Prostate gland (tissue), 2 donors: ENCODE measurements around the gene LPAR5. TPM values are rescaled to one million over a fixed set of nuclear protein-coding genes. Genes with fewer than 3 reads are reported as not detected.

Source experiments
- DNase-seq: peaks from one replicate; pipeline ENCODE4 v3.0.0-alpha.2; 2019; ENCODE audit warnings: low spot score
- H3K27ac ChIP-seq, 2 donors: fragments of 200-600 bp; sonication (generic); 2 replicates each; pipeline ENCODE4 v1.5.1; 2017 to 2019
- H3K27me3 ChIP-seq: fragments of 200-600 bp; sonication (generic); replicated peaks from 2 replicates; pipeline ENCODE4 v1.5.1; 2019; ENCODE audit not compliant: insufficient read depth
- H3K36me3 ChIP-seq, 2 donors: fragments of 200-600 bp; sonication (generic); 1 replicate in 1 of 2; 2 replicates in 1 of 2; pipeline versions ENCODE4 v1.5.1 to v1.8.1; 2017 to 2019
- H3K4me1 ChIP-seq: fragments of 200-600 bp; sonication (generic); replicated peaks from 2 replicates; pipeline ENCODE4 v1.5.1; 2019
- H3K4me3 ChIP-seq, 2 donors: fragments of 200-600 bp; sonication (generic); 2 replicates each; pipeline ENCODE4 v1.5.1; 2017 to 2019
- H3K9me3 ChIP-seq: fragments of 200-600 bp; sonication (generic); 2 replicates; pipeline ENCODE4 v1.5.1; 2017
- POLR2A ChIP-seq: fragments of 450-650 bp; IDR thresholded peaks from one replicate; pipeline ENCODE4 v1.6.1; 2016; ENCODE audit warnings: antibody characterized with exemption, mild to moderate bottlenecking
- POLR2AphosphoS5 ChIP-seq: sonication (generic); formaldehyde crosslinking; IDR thresholded peaks from one replicate; pipeline ENCODE4 v1.6.1; 2017; ENCODE audit warnings: antibody characterized with exemption
- WGBS: methylation state at CpG from one replicate; pipeline ENCODE4 v1.1.5; 2018; 5-methylcytosine and 5-hydroxymethylcytosine counted together
- intact Hi-C: fragments of 100-400 bp; cut with DNase I; formaldehyde crosslinking; loops from one replicate; pipeline ENCODE4 v1.14.2; 2022
- total RNA-seq, 2 donors: library from RNA; depleted of rRNA; stranded (reverse); fragments of >200 nt; gene quantifications; one replicate each; pipeline ENCODE4 v1.1.0, GENCODE V29; 2016
- TF ChIP-seq, protein P1 (sequence below), 4 experiments: fragments of 200-600 bp in 2 of 4; fragments of 450-650 bp in 2 of 4; sonication (generic) in 2 of 4; IDR thresholded peaks; 1 replicate in 3 of 4; 2 replicates in 1 of 4; pipeline ENCODE4 v1.5.1; 2016 to 2019; ENCODE audit warnings: antibody characterized with exemption in 4 of 4, mild to moderate bottlenecking in 2 of 4, moderate library complexity in 2 of 4

LPAR5 gene
- total RNA-seq, 2 donors from 2014 or later: 0.59 to 1.9 TPM

DNA sequence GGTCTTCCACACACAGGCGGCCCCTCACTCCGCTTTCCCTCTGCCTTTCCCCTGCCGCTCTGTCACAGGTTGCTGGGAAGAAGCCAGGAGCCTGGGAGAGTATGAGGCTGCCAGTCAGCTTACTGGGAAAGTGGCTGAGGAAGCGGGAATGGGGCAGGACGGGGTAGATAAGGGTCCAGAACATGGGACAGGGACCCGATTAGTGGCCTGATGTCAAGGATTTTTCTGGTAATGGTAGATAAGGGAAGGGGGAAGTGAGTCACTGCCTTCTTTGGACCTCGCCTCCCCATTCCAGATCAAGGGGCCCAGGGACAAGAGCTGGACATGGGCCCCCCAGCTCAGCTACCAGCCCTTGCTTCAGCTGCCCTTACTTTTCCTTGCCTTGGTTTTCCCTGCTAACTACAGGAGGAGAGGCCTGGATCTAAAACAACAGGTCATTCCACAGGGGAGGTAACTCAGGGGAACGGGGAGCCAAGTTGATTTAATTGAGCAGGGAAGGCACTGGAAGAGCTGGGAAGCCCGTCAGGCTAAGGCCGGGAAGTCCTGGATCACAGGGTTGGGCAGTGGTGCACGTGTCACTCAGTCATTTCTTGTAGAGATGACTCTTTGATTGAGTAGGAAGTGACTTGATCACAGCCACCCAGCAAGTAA is 3.5 kb upstream of the LPAR5 start:
- Histone ChIP-seq H3K4me1 (no peaks in the 10 kb centered on the region), H3K27ac (no peak overlapping the region), H3K4me3 (no peak overlapping the region), H3K9me3 (no peaks in the 10 kb centered on the region), H3K27me3 (no peaks in the 10 kb centered on the region), H3K36me3 (no peaks in the 10 kb centered on the region)
- intact Hi-C loops: no loop called here
- WGBS: 89% methylated on average over 11 of the region's 11 CpGs
- DNase-seq: no peak
- TF ChIP-seq POLR2A: no peak

DNA sequence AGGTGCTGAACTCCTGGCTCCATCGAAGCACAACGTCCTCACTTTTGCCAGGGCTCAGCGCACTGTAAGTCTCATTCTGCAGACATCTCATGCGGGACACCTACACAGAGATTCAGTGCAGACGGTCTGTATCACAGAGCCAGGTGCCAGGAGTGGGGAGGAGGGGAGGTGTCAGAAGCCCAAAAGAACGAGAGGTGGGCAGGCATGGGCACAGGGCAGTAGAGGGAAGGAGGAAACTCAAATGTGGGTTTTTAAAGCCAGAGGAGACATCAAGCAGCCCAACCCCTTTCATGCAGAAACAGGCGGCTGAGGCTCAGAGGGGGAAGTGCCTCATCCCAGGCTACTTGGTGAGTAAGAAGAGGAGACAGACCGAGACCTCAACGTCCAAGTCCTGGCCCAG is 2.5 kb upstream of the LPAR5 start:
- intact Hi-C loops: no loop called here
- H3K4me1 ChIP-seq: no peaks in the 10 kb centered on the region
- H3K4me3 ChIP-seq: no peak overlapping the region
- no peak overlapping the region for H3K27ac ChIP-seq
- no peak for TF ChIP-seq POLR2A
- TF ChIP-seq, protein P1, sequence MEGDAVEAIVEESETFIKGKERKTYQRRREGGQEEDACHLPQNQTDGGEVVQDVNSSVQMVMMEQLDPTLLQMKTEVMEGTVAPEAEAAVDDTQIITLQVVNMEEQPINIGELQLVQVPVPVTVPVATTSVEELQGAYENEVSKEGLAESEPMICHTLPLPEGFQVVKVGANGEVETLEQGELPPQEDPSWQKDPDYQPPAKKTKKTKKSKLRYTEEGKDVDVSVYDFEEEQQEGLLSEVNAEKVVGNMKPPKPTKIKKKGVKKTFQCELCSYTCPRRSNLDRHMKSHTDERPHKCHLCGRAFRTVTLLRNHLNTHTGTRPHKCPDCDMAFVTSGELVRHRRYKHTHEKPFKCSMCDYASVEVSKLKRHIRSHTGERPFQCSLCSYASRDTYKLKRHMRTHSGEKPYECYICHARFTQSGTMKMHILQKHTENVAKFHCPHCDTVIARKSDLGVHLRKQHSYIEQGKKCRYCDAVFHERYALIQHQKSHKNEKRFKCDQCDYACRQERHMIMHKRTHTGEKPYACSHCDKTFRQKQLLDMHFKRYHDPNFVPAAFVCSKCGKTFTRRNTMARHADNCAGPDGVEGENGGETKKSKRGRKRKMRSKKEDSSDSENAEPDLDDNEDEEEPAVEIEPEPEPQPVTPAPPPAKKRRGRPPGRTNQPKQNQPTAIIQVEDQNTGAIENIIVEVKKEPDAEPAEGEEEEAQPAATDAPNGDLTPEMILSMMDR (IDR thresholded peaks at IDR 0.05): no peak
- TF ChIP-seq POLR2AphosphoS5: no peak
- H3K27me3 ChIP-seq: no peaks in the 10 kb centered on the region
- no peaks in the 10 kb centered on the region for H3K36me3 ChIP-seq
- DNase-seq: no peak
- no peaks in the 10 kb centered on the region for H3K9me3 ChIP-seq
- WGBS: 80% methylated on average over 9 of the region's 9 CpGs

DNA sequence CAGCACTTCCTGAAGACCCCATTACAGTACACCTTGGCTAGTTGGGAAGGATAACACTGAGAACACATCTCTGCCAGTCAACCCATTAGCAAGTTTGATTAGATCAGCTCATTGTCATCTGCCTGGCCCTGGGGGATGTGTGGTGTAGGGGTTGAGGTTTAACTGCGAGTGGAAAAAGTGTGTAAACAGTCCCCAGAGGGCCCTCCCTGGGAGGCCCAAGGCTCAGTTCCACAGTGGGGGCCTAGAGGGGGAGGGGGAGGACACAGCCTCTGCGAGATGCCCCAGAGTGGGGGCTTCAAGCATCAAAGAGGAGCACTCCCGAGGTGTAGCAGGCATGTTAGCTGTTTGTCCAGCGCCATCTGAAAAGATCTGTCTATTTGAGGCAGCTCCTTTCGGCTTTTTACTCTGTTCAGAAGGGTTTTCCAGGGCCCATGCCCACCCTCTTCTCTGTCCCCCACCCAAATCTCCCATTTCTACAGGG is 344 bp downstream of the LPAR5 start:
- no peak for DNase-seq
- WGBS: 43% methylated on average over 5 of the region's 5 CpGs
- no peaks in the 10 kb centered on the region for H3K4me1 ChIP-seq
- no peaks in the 10 kb centered on the region for H3K27me3 ChIP-seq
- no peaks in the 10 kb centered on the region for H3K9me3 ChIP-seq
- H3K4me3 ChIP-seq: no peak overlapping the region
- TF ChIP-seq POLR2AphosphoS5 (no peak), POLR2A (no peak)
- TF ChIP-seq, protein P1 (IDR thresholded peaks at IDR 0.05): no peak
- intact Hi-C loops: no loop called here
- H3K36me3 ChIP-seq: no peaks in the 10 kb centered on the region
- no peak overlapping the region for H3K27ac ChIP-seq

DNA sequence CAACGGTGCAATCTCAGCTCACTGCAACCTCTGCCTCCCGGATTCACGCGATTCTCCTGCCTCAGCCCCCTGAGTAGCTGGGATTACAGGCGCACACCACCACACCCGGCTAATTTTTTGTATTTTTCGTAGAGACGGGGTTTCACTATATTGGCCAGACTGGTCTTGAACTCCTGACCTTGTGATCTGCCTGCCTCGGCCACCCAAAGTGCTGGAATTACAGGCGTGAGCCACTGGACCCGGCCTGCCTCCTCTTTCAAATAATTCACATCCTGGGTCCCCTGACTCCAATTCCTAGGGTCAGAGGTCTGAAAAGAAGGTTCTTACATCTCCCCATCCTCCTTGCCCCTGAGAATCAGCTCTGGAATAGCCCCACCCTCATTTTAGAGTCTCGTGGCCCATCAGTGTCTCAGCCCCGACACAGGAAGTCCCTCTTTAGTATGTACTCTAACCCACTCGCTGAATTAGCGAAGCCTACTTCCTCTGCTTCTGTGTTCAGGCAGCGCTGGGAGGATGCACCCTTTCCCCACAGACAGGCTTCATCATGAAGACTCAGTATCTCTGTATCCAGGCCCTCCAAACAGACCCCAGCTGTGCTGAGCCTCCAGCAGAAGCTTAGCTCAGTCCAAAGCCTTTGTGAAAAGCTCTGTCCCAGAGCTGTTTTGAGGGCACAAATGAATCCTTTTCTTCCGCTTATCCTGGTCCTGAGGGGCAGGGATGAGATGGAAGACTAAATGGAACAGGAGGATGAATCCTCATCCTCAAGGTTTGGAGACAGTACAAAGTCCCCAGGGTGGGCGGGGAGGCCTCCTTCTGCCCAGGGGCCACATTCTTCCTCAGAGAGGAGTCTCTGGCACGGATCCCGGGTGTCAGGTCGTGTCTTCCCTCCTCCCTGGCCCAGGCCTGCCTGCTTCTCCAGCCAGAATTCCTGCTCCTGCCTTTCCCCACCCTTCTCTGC is 3.5 kb downstream of the LPAR5 start:
- Histone ChIP-seq H3K36me3 (no peaks in the 10 kb centered on the region), H3K27me3 (no peaks in the 10 kb centered on the region), H3K4me3 (no peak overlapping the region), H3K27ac (no peak overlapping the region), H3K9me3 (no peaks in the 10 kb centered on the region), H3K4me1 (no peaks in the 10 kb centered on the region)
- TF ChIP-seq, protein P1 (IDR thresholded peaks at IDR 0.05): no peak
- no peak for TF ChIP-seq POLR2A
- no peak for TF ChIP-seq POLR2AphosphoS5
- intact Hi-C loops: no loop called here
- WGBS: 66% methylated on average over 21 of the region's 21 CpGs
- no peak for DNase-seq

DNA sequence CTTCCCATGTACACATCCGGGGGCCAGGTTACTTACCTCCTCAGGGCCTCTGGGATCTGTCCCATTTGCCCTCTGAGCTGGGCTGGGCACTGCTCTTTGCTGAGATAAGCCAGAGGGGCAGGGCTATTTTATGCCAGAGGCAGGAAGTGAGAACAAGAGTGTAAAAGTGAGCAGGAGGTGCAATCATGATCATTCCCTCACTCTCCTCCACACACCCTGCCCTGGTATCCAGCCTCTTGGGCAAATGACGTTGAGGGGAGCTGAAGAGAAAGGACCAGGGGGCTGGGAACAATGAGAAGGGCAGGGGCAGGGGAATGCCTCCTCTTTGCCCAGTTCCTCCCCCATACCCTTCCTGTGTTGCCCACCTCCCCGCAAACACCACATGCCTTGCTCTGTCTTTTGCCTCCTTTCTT is 4.2 kb downstream of the LPAR5 start:
- TF ChIP-seq POLR2A: no peak
- TF ChIP-seq, protein P1 (IDR thresholded peaks at IDR 0.05): no peak
- TF ChIP-seq POLR2AphosphoS5: no peak
- Histone ChIP-seq H3K9me3 (no peaks in the 10 kb centered on the region), H3K36me3 (no peaks in the 10 kb centered on the region), H3K4me3 (no peak overlapping the region), H3K4me1 (no peaks in the 10 kb centered on the region), H3K27ac (no peak overlapping the region), H3K27me3 (no peaks in the 10 kb centered on the region)
- 89% methylated on average over 3 of the region's 3 CpGs for WGBS
- DNase-seq: no peak
- intact Hi-C loops: no loop called here
